Measurements from ENCODE around the gene SDK2. TPM values are rescaled to one million over a fixed set of nuclear protein-coding genes. Genes with fewer than 3 reads are reported as not detected.
"Not testable (repeated sequence)": the region's sequence is repeated elsewhere in the genome, so short reads cannot be mapped to it uniquely, and the experiment has no call there.

SDK2 gene
- total and polyA plus RNA-seq, 3 experiments from 2014 or later = 0.35 to 0.54 (median 0.44) TPM

DNA sequence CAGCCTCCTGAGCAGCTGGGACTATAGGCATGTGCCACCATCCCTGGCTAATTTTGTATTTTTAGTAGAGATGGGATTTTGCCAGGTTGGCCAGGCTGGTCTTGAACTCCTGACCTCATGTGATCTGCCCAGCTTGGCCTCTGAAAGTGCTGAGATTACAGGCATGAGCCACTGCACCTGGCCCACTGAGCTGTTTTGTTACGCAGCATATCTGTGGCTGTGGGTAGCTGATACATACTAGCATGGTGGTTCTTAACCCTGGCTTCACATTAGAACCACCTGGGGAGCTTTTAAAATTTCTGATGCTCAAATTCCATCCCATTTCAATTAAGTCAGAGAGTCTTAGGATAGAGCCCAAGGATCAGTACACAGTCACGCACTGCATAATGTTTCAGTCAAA is 190.8 kb downstream of the SDK2 start:
- POLR2A ChIA-PET; H3K27ac Mint-ChIP-seq; H3K27ac ChIP-seq (ENCODE audit: low read depth, low read length); H3K4me1 ChIP-seq (ENCODE audit: insufficient read depth, low read length); H3K27me3 ChIP-seq (ENCODE audit: insufficient read depth, low read length, poor library complexity, severe bottlenecking); H3K9me3 Mint-ChIP-seq; H3K36me3 Mint-ChIP-seq; DNase-seq; H3K9me3 ChIP-seq (ENCODE audit: low read length); H3K4me3 ChIP-seq (ENCODE audit: low read length); H3K4me3 Mint-ChIP-seq; H3K36me3 ChIP-seq (ENCODE audit: insufficient read depth, low read length); H3K27me3 Mint-ChIP-seq; H3K4me1 Mint-ChIP-seq: not testable (repeated sequence)
- CTCF ChIA-PET = interaction anchor here (1.4 kb wide), 1 partner anchor 256 kb away, joined by 3 read pairs; no protein-coding TSS in a partner anchor

DNA sequence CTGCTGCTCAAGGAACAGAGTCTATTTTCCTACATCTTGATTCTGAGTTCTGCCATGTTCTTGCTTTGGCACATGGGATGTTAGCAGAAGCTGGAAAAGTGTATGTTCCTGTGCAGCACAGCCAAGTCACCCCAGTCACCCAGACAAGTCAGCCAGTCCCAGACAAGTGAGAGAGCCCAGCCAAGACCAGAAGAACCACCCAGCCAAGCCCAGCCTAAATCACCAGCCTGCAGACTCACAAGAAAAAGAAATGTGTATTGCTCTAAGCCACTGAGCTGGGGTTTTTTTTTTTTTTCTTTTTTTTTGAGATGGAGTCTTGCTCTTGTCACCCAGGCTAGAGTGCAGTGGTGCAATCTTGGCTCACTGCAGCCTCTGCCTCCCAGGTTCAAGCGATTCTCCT is 191.2 kb downstream of the SDK2 start:
- no peaks in the 10 kb centered on the region for H3K27me3 Mint-ChIP-seq
- ChIA-PET CTCF (interaction anchor here (1.4 kb wide), 1 partner anchor 257 kb away, joined by 3 read pairs; no protein-coding TSS in a partner anchor), POLR2A (no interaction called here)
- Histone ChIP-seq H3K9me3 (ENCODE audit: low read length) (no peaks in the 10 kb centered on the region), H3K4me3 (ENCODE audit: low read length) (no peak overlapping the region), H3K27me3 (ENCODE audit: insufficient read depth, low read length, poor library complexity, severe bottlenecking) (no peaks in the 10 kb centered on the region), H3K4me1 (ENCODE audit: insufficient read depth, low read length) (no peaks in the 10 kb centered on the region), H3K36me3 (ENCODE audit: insufficient read depth, low read length) (no peaks in the 10 kb centered on the region), H3K27ac (ENCODE audit: low read depth, low read length) (no peak overlapping the region)
- H3K36me3 Mint-ChIP-seq = peaks cover 0 to 3% (median 0%) of the 10 kb centered on the region in 3 donors
- H3K4me3 Mint-ChIP-seq = no peak overlapping the region
- no peak for DNase-seq
- peaks cover 0 to 2% (median 0%) of the 10 kb centered on the region in 5 donors for H3K9me3 Mint-ChIP-seq
- H3K4me1 Mint-ChIP-seq = no peaks in the 10 kb centered on the region
- H3K27ac Mint-ChIP-seq = peak overlapping the region in 1 of 8 donors; percentile 24

DNA sequence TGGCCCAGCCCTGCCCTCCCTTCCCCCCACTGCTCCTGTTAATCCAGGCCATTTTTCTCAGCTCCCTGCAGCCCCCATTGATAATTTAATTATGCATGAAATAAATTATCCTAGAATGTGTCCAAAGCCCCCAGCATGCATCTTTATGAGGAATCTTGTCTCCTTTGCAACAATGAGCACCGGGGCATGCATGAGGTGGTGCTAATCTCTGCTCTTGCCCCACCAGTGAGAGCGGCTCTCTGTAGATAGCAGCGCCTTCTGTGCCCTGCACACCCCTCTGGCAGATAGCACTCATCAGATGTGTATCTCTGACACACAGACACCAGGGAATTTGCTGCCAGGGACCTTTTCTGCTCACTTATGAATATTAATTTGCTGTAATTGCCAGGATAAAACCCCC is 192.2 kb downstream of the SDK2 start:
- Histone ChIP-seq H3K9me3 (ENCODE audit: low read length) (no peaks in the 10 kb centered on the region), H3K27ac (ENCODE audit: low read depth, low read length) (no peak overlapping the region), H3K4me3 (ENCODE audit: low read length) (no peak overlapping the region), H3K36me3 (ENCODE audit: insufficient read depth, low read length) (no peaks in the 10 kb centered on the region), H3K4me1 (ENCODE audit: insufficient read depth, low read length) (no peaks in the 10 kb centered on the region), H3K27me3 (ENCODE audit: insufficient read depth, low read length, poor library complexity, severe bottlenecking) (no peaks in the 10 kb centered on the region)
- ChIA-PET CTCF (no interaction called here), POLR2A (no interaction called here)
- no peak overlapping the region for H3K4me3 Mint-ChIP-seq
- no peak overlapping the region for H3K27ac Mint-ChIP-seq
- DNase-seq = no peak
- peaks cover 0 to 3% (median 0%) of the 10 kb centered on the region in 3 donors for H3K36me3 Mint-ChIP-seq
- no peaks in the 10 kb centered on the region for H3K4me1 Mint-ChIP-seq
- H3K9me3 Mint-ChIP-seq = peaks cover 0 to 2% (median 0%) of the 10 kb centered on the region in 5 donors
- H3K27me3 Mint-ChIP-seq = peaks cover 0 to 1% of the 10 kb centered on the region in 2 donors

DNA sequence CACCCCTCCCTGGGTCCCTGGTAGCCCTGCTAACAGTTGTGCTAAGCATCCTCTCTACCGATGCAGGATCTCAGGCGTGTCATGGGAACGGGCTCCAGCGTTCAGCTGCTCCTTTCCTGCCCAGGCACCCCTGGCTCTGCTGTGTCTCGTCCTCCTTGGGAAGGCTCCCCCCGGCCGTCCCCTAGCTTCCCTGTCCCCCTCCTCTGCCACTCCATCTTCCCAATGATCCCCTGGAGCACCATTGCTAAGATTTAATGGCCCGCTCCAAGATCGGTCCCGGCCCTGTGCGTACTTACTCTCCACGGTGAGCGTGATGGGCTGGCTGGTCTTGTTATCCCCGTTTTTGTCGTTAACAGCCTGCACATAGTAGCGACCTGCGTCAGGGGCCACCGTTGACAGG is 196.9 kb downstream of the SDK2 start:
- H3K4me3 Mint-ChIP-seq = no peak overlapping the region
- POLR2A ChIA-PET = no interaction called here
- DNase-seq = no peak
- no peak overlapping the region for H3K4me3 ChIP-seq (ENCODE audit: low read length)
- H3K27ac ChIP-seq (ENCODE audit: low read depth, low read length) = no peak overlapping the region
- no peaks in the 10 kb centered on the region for H3K36me3 Mint-ChIP-seq
- H3K9me3 ChIP-seq (ENCODE audit: low read length) = no peaks in the 10 kb centered on the region
- H3K27me3 ChIP-seq (ENCODE audit: insufficient read depth, low read length, poor library complexity, severe bottlenecking) = no peaks in the 10 kb centered on the region
- H3K27ac Mint-ChIP-seq = no peak overlapping the region
- peaks cover 0 to 3% of the 10 kb centered on the region in 2 donors for H3K27me3 Mint-ChIP-seq
- no peaks in the 10 kb centered on the region for H3K4me1 Mint-ChIP-seq
- H3K4me1 ChIP-seq (ENCODE audit: insufficient read depth, low read length) = no peaks in the 10 kb centered on the region
- H3K9me3 Mint-ChIP-seq = peaks cover 0 to under 1% (median 0%) of the 10 kb centered on the region in 5 donors
- H3K36me3 ChIP-seq (ENCODE audit: insufficient read depth, low read length) = no peaks in the 10 kb centered on the region
- CTCF ChIA-PET = no interaction called here

DNA sequence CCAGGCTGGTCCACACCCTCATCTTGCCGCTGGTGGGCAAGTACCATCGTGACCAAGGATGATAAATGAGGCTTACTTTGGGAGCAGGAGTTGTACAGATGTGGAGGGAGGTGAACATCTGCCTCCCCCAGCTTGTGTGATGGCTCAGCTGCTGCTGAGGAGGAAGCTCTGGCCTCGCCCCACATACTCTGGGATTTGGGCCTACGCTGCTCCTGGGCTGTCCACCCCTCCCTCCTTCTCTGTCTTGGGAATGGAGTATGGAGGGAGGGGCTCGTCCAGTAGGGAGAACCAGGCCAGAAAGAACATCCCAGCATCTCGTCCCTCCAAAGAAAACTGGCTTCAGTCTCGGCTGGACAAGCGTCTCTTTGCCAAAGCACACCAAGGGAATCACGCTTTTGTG is 197.6 kb downstream of the SDK2 start:
- Mint-ChIP-seq H3K27ac (no peak overlapping the region), H3K9me3 (no peaks in the 10 kb centered on the region), H3K4me1 (no peaks in the 10 kb centered on the region), H3K36me3 (no peaks in the 10 kb centered on the region), H3K27me3 (peaks cover 0 to 3% of the 10 kb centered on the region in 2 donors), H3K4me3 (no peak overlapping the region)
- ChIA-PET POLR2A (no interaction called here), CTCF (no interaction called here)
- no peaks in the 10 kb centered on the region for H3K4me1 ChIP-seq (ENCODE audit: insufficient read depth, low read length)
- DNase-seq = no peak
- H3K27ac ChIP-seq (ENCODE audit: low read depth, low read length) = no peak overlapping the region
- no peak overlapping the region for H3K4me3 ChIP-seq (ENCODE audit: low read length)
- H3K36me3 ChIP-seq (ENCODE audit: insufficient read depth, low read length) = no peaks in the 10 kb centered on the region
- H3K9me3 ChIP-seq (ENCODE audit: low read length) = no peaks in the 10 kb centered on the region
- H3K27me3 ChIP-seq (ENCODE audit: insufficient read depth, low read length, poor library complexity, severe bottlenecking) = no peaks in the 10 kb centered on the region

DNA sequence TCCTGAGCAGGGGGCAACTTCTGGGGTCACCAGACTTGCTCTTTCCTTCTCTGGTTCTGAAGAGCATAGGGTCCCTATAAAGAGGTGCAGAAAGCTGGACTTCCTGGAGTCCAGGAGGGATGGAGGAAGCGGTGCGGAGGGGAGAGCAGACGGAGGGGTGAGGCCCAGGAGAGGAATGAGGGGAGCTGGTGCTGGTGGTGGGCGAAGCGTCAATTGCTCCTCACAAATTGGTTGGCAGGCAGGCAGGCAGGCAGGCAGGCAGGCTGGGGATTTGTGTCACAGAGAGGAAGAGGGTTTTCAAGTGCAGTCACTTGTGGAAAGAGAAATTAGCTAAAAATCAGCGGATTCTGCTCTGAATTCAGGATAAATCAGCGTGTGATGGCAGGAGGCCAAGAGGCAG is 198.8 kb downstream of the SDK2 start:
- CTCF ChIA-PET = interaction anchor here (1.2 kb wide), 1 partner anchor 15 kb away, joined by 5 read pairs; no protein-coding TSS in a partner anchor
- Histone ChIP-seq H3K27ac (ENCODE audit: low read depth, low read length) (no peak overlapping the region), H3K27me3 (ENCODE audit: insufficient read depth, low read length, poor library complexity, severe bottlenecking) (no peaks in the 10 kb centered on the region), H3K4me1 (ENCODE audit: insufficient read depth, low read length) (no peaks in the 10 kb centered on the region), H3K4me3 (ENCODE audit: low read length) (no peak overlapping the region), H3K36me3 (ENCODE audit: insufficient read depth, low read length) (no peaks in the 10 kb centered on the region), H3K9me3 (ENCODE audit: low read length) (no peaks in the 10 kb centered on the region)
- Mint-ChIP-seq H3K36me3 (no peaks in the 10 kb centered on the region), H3K4me1 (no peaks in the 10 kb centered on the region), H3K9me3 (no peaks in the 10 kb centered on the region), H3K27ac (peak overlapping the region in 1 of 8 donors; percentile 67), H3K4me3 (no peak overlapping the region), H3K27me3 (peaks cover 0 to 3% of the 10 kb centered on the region in 2 donors)
- DNase-seq = no peak
- POLR2A ChIA-PET = no interaction called here

DNA sequence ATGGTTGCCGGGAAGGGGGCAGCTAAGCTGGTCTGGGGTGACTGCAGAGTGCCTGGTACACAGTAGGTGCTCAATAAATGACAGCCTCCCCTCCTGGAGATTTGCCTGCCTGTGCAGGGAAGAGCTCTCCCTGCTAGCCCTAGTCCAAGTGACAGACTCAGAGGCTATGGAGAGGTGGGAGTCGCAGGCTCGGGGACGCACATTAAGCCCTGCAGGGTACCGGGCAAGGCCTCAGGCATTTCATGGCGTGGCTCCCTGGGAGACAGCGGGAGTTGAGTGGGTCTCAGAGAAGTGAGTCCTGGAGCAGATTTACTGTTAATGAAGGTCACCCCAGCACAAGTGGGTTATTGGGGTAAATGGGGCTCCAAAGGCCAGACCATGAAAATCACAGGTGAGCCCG is 200.2 kb downstream of the SDK2 start:
- no peak for DNase-seq
- H3K9me3 ChIP-seq (ENCODE audit: low read length) = no peaks in the 10 kb centered on the region
- CTCF ChIA-PET = interaction anchor here (1.2 kb wide), 1 partner anchor 14 kb away, joined by 5 read pairs; no protein-coding TSS in a partner anchor
- no peaks in the 10 kb centered on the region for H3K9me3 Mint-ChIP-seq
- H3K4me3 ChIP-seq (ENCODE audit: low read length) = no peak overlapping the region
- H3K27ac ChIP-seq (ENCODE audit: low read depth, low read length) = no peak overlapping the region
- no peak overlapping the region for H3K27ac Mint-ChIP-seq
- no peaks in the 10 kb centered on the region for H3K36me3 ChIP-seq (ENCODE audit: insufficient read depth, low read length)
- H3K4me1 ChIP-seq (ENCODE audit: insufficient read depth, low read length) = no peaks in the 10 kb centered on the region
- H3K4me3 Mint-ChIP-seq = no peak overlapping the region
- POLR2A ChIA-PET = no interaction called here
- H3K27me3 Mint-ChIP-seq = peaks cover 0 to 3% of the 10 kb centered on the region in 2 donors
- H3K36me3 Mint-ChIP-seq = no peaks in the 10 kb centered on the region
- no peaks in the 10 kb centered on the region for H3K4me1 Mint-ChIP-seq
- no peaks in the 10 kb centered on the region for H3K27me3 ChIP-seq (ENCODE audit: insufficient read depth, low read length, poor library complexity, severe bottlenecking)

DNA sequence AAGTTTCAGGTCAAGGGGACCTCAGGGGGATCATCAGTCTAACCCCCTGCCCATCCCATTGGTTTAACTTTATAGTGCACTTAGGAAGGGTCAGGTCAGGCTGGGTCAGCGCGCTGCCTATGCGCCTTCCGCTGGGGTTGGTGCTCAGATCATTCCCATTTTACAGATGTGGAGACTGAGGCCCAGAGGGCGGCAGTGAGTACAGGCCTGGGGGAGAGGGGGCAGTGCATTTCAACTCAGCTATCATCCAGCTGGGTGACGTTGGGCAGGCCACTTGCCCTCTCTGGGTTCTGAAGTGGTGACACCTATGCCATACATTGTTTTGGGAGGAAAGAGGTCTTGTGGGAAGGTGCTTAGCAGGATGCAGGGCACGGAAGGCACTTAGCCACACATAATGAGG is 204.6 kb downstream of the SDK2 start:
- H3K4me1 ChIP-seq (ENCODE audit: insufficient read depth, low read length) = no peaks in the 10 kb centered on the region
- peaks cover 0 to 1% of the 10 kb centered on the region in 2 donors for H3K27me3 Mint-ChIP-seq
- H3K9me3 ChIP-seq (ENCODE audit: low read length) = no peaks in the 10 kb centered on the region
- H3K27ac Mint-ChIP-seq = peak overlapping the region in 1 of 8 donors; percentile 15
- ChIA-PET POLR2A (no interaction called here), CTCF (interaction anchor here (1.4 kb wide), 1 partner anchor 10 kb away, joined by 4 read pairs; no protein-coding TSS in a partner anchor)
- no peaks in the 10 kb centered on the region for H3K36me3 ChIP-seq (ENCODE audit: insufficient read depth, low read length)
- H3K4me1 Mint-ChIP-seq = no peaks in the 10 kb centered on the region
- H3K36me3 Mint-ChIP-seq = no peaks in the 10 kb centered on the region
- H3K27ac ChIP-seq (ENCODE audit: low read depth, low read length) = no peak overlapping the region
- no peak for DNase-seq
- no peaks in the 10 kb centered on the region for H3K9me3 Mint-ChIP-seq
- H3K4me3 ChIP-seq (ENCODE audit: low read length) = no peak overlapping the region
- H3K27me3 ChIP-seq (ENCODE audit: insufficient read depth, low read length, poor library complexity, severe bottlenecking) = no peaks in the 10 kb centered on the region
- no peak overlapping the region for H3K4me3 Mint-ChIP-seq

DNA sequence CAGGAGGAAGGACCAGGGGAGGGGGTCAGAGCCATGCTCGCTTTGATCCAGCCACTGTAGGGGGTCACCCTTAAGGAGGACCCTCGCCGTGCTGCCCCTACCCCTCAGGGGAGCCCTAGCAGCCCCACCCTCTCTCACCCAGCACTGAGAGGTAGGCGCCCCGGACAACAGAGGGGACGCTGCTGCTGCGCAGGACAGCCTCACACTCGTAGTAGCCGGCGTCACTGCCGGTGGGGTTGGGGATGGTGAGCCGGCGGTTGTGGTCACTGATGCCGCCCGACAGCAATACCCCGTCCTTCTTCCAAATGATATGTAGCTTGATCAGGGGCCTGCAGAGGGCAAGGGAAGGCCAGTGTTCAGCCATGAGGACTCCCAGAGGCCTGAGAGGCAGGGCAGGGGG is 206.4 kb downstream of the SDK2 start:
- Histone ChIP-seq H3K9me3 (ENCODE audit: low read length) (no peaks in the 10 kb centered on the region), H3K27ac (ENCODE audit: low read depth, low read length) (no peak overlapping the region), H3K36me3 (ENCODE audit: insufficient read depth, low read length) (no peaks in the 10 kb centered on the region), H3K4me3 (ENCODE audit: low read length) (no peak overlapping the region), H3K4me1 (ENCODE audit: insufficient read depth, low read length) (no peaks in the 10 kb centered on the region), H3K27me3 (ENCODE audit: insufficient read depth, low read length, poor library complexity, severe bottlenecking) (no peaks in the 10 kb centered on the region)
- DNase-seq = no peak
- H3K36me3 Mint-ChIP-seq = no peaks in the 10 kb centered on the region
- H3K27me3 Mint-ChIP-seq = peaks cover 0 to 1% of the 10 kb centered on the region in 2 donors
- ChIA-PET CTCF (no interaction called here), POLR2A (no interaction called here)
- H3K4me3 Mint-ChIP-seq = no peak overlapping the region
- H3K27ac Mint-ChIP-seq = no peak overlapping the region
- H3K9me3 Mint-ChIP-seq = no peaks in the 10 kb centered on the region
- no peaks in the 10 kb centered on the region for H3K4me1 Mint-ChIP-seq

Measured in CD8-positive, alpha-beta memory T cell (primary cell).